Esophagus squamous epithelium (tissue), 5 donors: ENCODE measurements around the gene RNF151. TPM values are rescaled to one million over a fixed set of nuclear protein-coding genes. Genes with fewer than 3 reads are reported as not detected.

Source experiments
- DNase-seq: peaks from one replicate; lab custom pipeline; 2025; lab: John Stamatoyannopoulos, UW
- H3K27ac ChIP-seq, 4 donors: fragments of 200-600 bp; sonication (generic); one replicate each; pipeline ENCODE4 v1.5.1; 2016 to 2019; ENCODE audit warnings: mild to moderate bottlenecking in 1 of 4
- H3K27me3 ChIP-seq, 4 donors: fragments of 200-600 bp; sonication (generic); 1 replicate in 3 of 4; 2 replicates in 1 of 4; pipeline versions ENCODE4 v1.5.1 to v1.6.0; 2017 to 2021; ENCODE audit warnings: antibody characterized with exemption in 1 of 4
- H3K36me3 ChIP-seq, 3 donors: fragments of 200-600 bp; sonication (generic); one replicate each; pipeline ENCODE4 v1.5.1; 2016 to 2019
- H3K4me1 ChIP-seq, 3 donors: fragments of 200-600 bp; sonication (generic); one replicate each; pipeline ENCODE4 v1.5.1; 2017 to 2019
- H3K4me3 ChIP-seq, 4 donors: fragments of 200-600 bp; sonication (generic); 1 replicate in 3 of 4; 2 replicates in 1 of 4; pipeline ENCODE4 v1.5.1; 2016 to 2019; ENCODE audit warnings: mild to moderate bottlenecking in 2 of 4, moderate library complexity in 1 of 4
- H3K9me3 ChIP-seq, 3 donors: fragments of 200-600 bp; sonication (generic); one replicate each; pipeline ENCODE4 v1.5.1; 2016 to 2019
- CTCF ChIP-seq, 6 experiments: fragments of 450-650 bp in 4 of 6; fragments of 200-600 bp in 2 of 6; sonication (generic) in 2 of 6; IDR thresholded peaks; one replicate each; pipeline ENCODE4 v1.5.1; 2016 to 2019; ENCODE audit warnings: antibody characterized with exemption in 6 of 6, mild to moderate bottlenecking in 4 of 6, moderate library complexity in 4 of 6
- POLR2A ChIP-seq, 4 donors: fragments of 450-650 bp; IDR thresholded peaks; one replicate each; pipeline ENCODE4 v1.6.1; 2017; ENCODE audit warnings: antibody characterized with exemption in 4 of 4, mild to moderate bottlenecking in 4 of 4, moderate library complexity in 3 of 4
- WGBS, 2 donors: methylation state at CpG; one replicate each; pipeline ENCODE4 v1.1.5; 2018; 5-methylcytosine and 5-hydroxymethylcytosine counted together
- intact Hi-C: fragments of 100-400 bp; cut with DNase I; formaldehyde crosslinking; loops from one replicate; pipeline ENCODE4 v1.15.0; 2022
- total RNA-seq, 4 donors: library from RNA; depleted of rRNA; stranded (reverse); fragments of >200 nt; gene quantifications; one replicate each; pipeline ENCODE4 v1.1.0, GENCODE V29; 2016
- donor health status: DM: yes; HTN: yes; CAD: no.

The RNF151 gene
- total RNA-seq, 4 donors from 2014 or later, result not detected

- H3K36me3 ChIP-seq, result peaks cover 0 to 13% (median 0%) of the 10 kb centered on the region in 3 donors
- peak in 1 of 4 donors; percentile 66 for TF ChIP-seq POLR2A (IDR thresholded peaks at IDR 0.05)
- no peak for TF ChIP-seq CTCF (IDR thresholded peaks at IDR 0.05)
- peaks cover 0 to 6% (median 0%) of the 10 kb centered on the region in 3 donors for H3K9me3 ChIP-seq
- peak overlapping the region; percentile 32 to 65 (median 56) for H3K27ac ChIP-seq
- no CpG with 5 or more reads among the region's 96 CpGs for WGBS, 2 donors
- peaks cover 29 to 69% (median 33%) of the 10 kb centered on the region in 3 donors for H3K4me1 ChIP-seq
- H3K4me3 ChIP-seq, result peak overlapping the region; percentile 14 to 58 (median 34)
- H3K27me3 ChIP-seq, result peaks cover 12 to 47% (median 21%) of the 10 kb centered on the region in 4 donors
- peak; percentile 82 for DNase-seq
- intact Hi-C loops, result no loop called here
Observed at GRCh38 chr16:1991948-1992703, 25.5 kb downstream of the RNF151 start.

GRCh38 chr16:1992704-1993317 lies 26.2 kb downstream of the RNF151 start:
- intact Hi-C loops, result no loop called here
- H3K9me3 ChIP-seq, result peaks cover 0 to 6% (median 0%) of the 10 kb centered on the region in 3 donors
- no peak for TF ChIP-seq POLR2A (IDR thresholded peaks at IDR 0.05)
- TF ChIP-seq CTCF (IDR thresholded peaks at IDR 0.05), result no peak
- H3K27ac ChIP-seq, result peak overlapping the region in 3 of 4 donors; percentile 9 to 41 (median 29)
- WGBS, 2 donors, result 60 to 100% methylated on average over 1 to 2 of the region's 50 CpGs
- DNase-seq, result no peak
- H3K4me1 ChIP-seq, result peaks cover 31 to 73% (median 33%) of the 10 kb centered on the region in 3 donors
- H3K4me3 ChIP-seq, result peak overlapping the region in 1 of 4 donors; percentile 58
- H3K36me3 ChIP-seq, result peaks cover under 1 to 18% (median under 1%) of the 10 kb centered on the region in 3 donors
- peaks cover 12 to 40% (median 21%) of the 10 kb centered on the region in 4 donors for H3K27me3 ChIP-seq

GRCh38 chr16:1993731-1994131 lies 27.1 kb downstream of the RNF151 start:
- WGBS, 2 donors, result 45 to 60% methylated on average over 2 of the region's 2 CpGs
- no peak for DNase-seq
- no peak overlapping the region for H3K4me3 ChIP-seq
- H3K27me3 ChIP-seq, result peaks cover 12 to 31% (median 19%) of the 10 kb centered on the region in 4 donors
- peaks cover 33 to 78% (median 34%) of the 10 kb centered on the region in 3 donors for H3K4me1 ChIP-seq
- intact Hi-C loops, result no loop called here
- peaks cover 9 to 27% (median 10%) of the 10 kb centered on the region in 3 donors for H3K36me3 ChIP-seq
- H3K27ac ChIP-seq, result peak overlapping the region; percentile 9 to 46 (median 28)
- peaks cover 0 to 6% (median 0%) of the 10 kb centered on the region in 3 donors for H3K9me3 ChIP-seq
- no peak for TF ChIP-seq POLR2A (IDR thresholded peaks at IDR 0.05)
- TF ChIP-seq CTCF (IDR thresholded peaks at IDR 0.05), result no peak

GRCh38 chr16:1997494-1998359 lies 31.1 kb downstream of the RNF151 start:
- intact Hi-C loops, result no loop called here
- peaks cover 44 to 67% (median 46%) of the 10 kb centered on the region in 3 donors for H3K36me3 ChIP-seq
- WGBS, 2 donors, result 60 to 73% methylated on average over 6 to 14 of the region's 26 CpGs
- H3K9me3 ChIP-seq, result peaks cover 0 to under 1% (median 0%) of the 10 kb centered on the region in 3 donors
- H3K27ac ChIP-seq, result peak overlapping the region in 3 of 4 donors; percentile 42 to 83 (median 71)
- TF ChIP-seq POLR2A (IDR thresholded peaks at IDR 0.05) (no peak), CTCF (IDR thresholded peaks at IDR 0.05) (no peak)
- DNase-seq, result no peak
- H3K27me3 ChIP-seq, result no peaks in the 10 kb centered on the region
- peaks cover 4 to 38% (median 13%) of the 10 kb centered on the region in 3 donors for H3K4me1 ChIP-seq
- H3K4me3 ChIP-seq, result no peak overlapping the region
